SK-N-SH treated with all-trans-retinoic acid at 6 μM for 48 hours (cell line): ENCODE data around the gene MRPS18B.

ENCODE experiments used
- RARB ChIP-seq: fragments of 250-450 bp; sonication (Bioruptor Pico); IDR thresholded peaks from 2 replicates; pipeline ENCODE4 v1.8.0; 2021; ENCODE audit warnings: mild to moderate bottlenecking, moderate library complexity
- TF ChIP-seq, protein P1 (sequence below): fragments of 250-450 bp; sonication (Bioruptor Pico); IDR thresholded peaks from 2 replicates; pipeline ENCODE4 v1.5.1; 2021; ENCODE audit warnings: mild to moderate bottlenecking, moderate library complexity

DNA sequence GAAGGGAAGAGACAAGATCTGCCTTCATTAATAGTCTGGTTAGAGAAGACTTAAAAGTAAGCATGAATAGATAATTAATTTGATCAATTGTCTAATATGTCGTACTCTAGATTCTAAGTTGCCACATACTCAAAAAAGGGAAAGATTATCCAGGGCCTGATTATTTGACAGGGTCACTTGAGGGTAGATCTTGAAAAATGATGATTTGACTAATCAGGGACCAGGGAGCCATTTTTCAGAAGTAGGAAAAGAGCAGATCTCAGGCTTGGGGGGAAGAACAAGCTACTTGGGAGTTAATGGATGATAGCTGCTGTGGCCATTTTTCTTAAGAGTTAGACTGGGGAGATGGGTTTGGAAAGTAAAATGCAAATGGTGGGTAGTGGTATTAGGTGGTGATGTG, 25.4 kb upstream of the MRPS18B start:
- TF ChIP-seq, protein P1, sequence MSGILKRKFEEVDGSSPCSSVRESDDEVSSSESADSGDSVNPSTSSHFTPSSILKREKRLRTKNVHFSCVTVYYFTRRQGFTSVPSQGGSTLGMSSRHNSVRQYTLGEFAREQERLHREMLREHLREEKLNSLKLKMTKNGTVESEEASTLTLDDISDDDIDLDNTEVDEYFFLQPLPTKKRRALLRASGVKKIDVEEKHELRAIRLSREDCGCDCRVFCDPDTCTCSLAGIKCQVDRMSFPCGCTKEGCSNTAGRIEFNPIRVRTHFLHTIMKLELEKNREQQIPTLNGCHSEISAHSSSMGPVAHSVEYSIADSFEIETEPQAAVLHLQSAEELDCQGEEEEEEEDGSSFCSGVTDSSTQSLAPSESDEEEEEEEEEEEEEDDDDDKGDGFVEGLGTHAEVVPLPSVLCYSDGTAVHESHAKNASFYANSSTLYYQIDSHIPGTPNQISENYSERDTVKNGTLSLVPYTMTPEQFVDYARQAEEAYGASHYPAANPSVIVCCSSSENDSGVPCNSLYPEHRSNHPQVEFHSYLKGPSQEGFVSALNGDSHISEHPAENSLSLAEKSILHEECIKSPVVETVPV (CRISPR knock-in tag): no peak
- TF ChIP-seq RARB (CRISPR knock-in tag): no peak
